GM18870 (cell line): ENCODE results near the gene KIF21A.
"Not testable (repeated sequence)": the region's sequence is repeated elsewhere in the genome, so short reads cannot be mapped to it uniquely, and the experiment has no call there.

ENCODE experiments used
- ATAC-seq: cut with Tn5 transposase; IDR thresholded peaks from one replicate; pipeline ENCODE4 v1.9.1; 2021; ENCODE audit warnings: moderate library complexity; ENCODE audit not compliant: unreplicated experiment

The KIF21A gene

GRCh38 chr12:39351153-39351552 is 91.8 kb downstream of the KIF21A start:
- no peak for ATAC-seq

- no peak for ATAC-seq
These were observed 93.8 kb downstream of the KIF21A start for GRCh38 chr12:39348941-39349626.

GRCh38 chr12:39348523-39348922 is 94.4 kb downstream of the KIF21A start:
- no peak for ATAC-seq

GRCh38 chr12:39344926-39345325 is 98.0 kb downstream of the KIF21A start:
- no peak for ATAC-seq

GRCh38 chr12:39343665-39344064 is 99.3 kb downstream of the KIF21A start:
- no peak for ATAC-seq

- ATAC-seq = no peak
These were observed 101.2 kb downstream of the KIF21A start for GRCh38 chr12:39341761-39342160.

- peak; percentile 63 for ATAC-seq
These were observed 101.7 kb downstream of the KIF21A start for GRCh38 chr12:39341179-39341578.

- ATAC-seq = no peak
These were observed 110.2 kb downstream of the KIF21A start for GRCh38 chr12:39332661-39333175.

GRCh38 chr12:39331539-39332261 is 111.2 kb downstream of the KIF21A start:
- no peak for ATAC-seq

- no peak for ATAC-seq
These were observed 113.0 kb downstream of the KIF21A start for GRCh38 chr12:39329876-39330275.

- ATAC-seq = no peak
These were observed 113.9 kb downstream of the KIF21A start for GRCh38 chr12:39329018-39329417.

- no peak for ATAC-seq
These were observed 115.0 kb downstream of the KIF21A start for GRCh38 chr12:39327965-39328364.

- ATAC-seq = no peak
These were observed 115.4 kb downstream of the KIF21A start for GRCh38 chr12:39327510-39327909.

- no peak for ATAC-seq
These were observed 123.7 kb downstream of the KIF21A start for GRCh38 chr12:39319180-39319579.

GRCh38 chr12:39314547-39314946 is 128.4 kb downstream of the KIF21A start:
- ATAC-seq = no peak

- no peak for ATAC-seq
These were observed 133.4 kb downstream of the KIF21A start for GRCh38 chr12:39309516-39309915.

GRCh38 chr12:39301422-39301821 is 141.5 kb downstream of the KIF21A start:
- no peak for ATAC-seq

GRCh38 chr12:39300799-39301198 is 142.1 kb downstream of the KIF21A start:
- no peak for ATAC-seq

GRCh38 chr12:39297891-39298290 is 145.0 kb downstream of the KIF21A start:
- no peak for ATAC-seq

GRCh38 chr12:39296496-39296895 is 146.4 kb downstream of the KIF21A start:
- no peak for ATAC-seq

GRCh38 chr12:39295593-39295992 is 147.3 kb downstream of the KIF21A start:
- not testable (repeated sequence) for ATAC-seq

- no peak for ATAC-seq
These were observed 148.2 kb downstream of the KIF21A start for GRCh38 chr12:39294715-39295114.
